ENCODE measurements around the gene STK11IP. TPM values are rescaled to one million over a fixed set of nuclear protein-coding genes. Genes with fewer than 3 reads are reported as not detected.

The STK11IP gene
- total and polyA plus RNA-seq, 2 of the 13 experiments (the other 11 are each of a cell fraction or from before 2014, with no cell fraction given): 12.8 to 24.0 TPM

GRCh38 chr2:219567791-219568361 is 29.8 kb upstream of the STK11IP start (continued):
- TF ChIP-seq EP300 (IDR thresholded peaks at IDR 0.05; ENCODE audit: low read depth in 2 of 2, low read length in 2 of 2) (no peak), EP300 (CRISPR knock-in tag; IDR thresholded peaks at IDR 0.05; ENCODE audit: borderline replicate concordance) (peak; percentile 13; the same call in 1 of the 2 replicates), MXD3 (CRISPR knock-in tag; IDR thresholded peaks at IDR 0.05) (peak; percentile 41; the same call in 1 of the 2 replicates), ELF3 (CRISPR knock-in tag; IDR thresholded peaks at IDR 0.05) (no peak), DRAP1 (CRISPR knock-in tag; IDR thresholded peaks at IDR 0.05) (no peak), ZNF142 (CRISPR knock-in tag; IDR thresholded peaks at IDR 0.05) (no peak), TBL1XR1 (IDR thresholded peaks at IDR 0.05; ENCODE audit: borderline replicate concordance, low read length, partially characterized antibody) (no peak), ZBTB14 (CRISPR knock-in tag; IDR thresholded peaks at IDR 0.05) (no peak), ZNF710 (CRISPR knock-in tag; IDR thresholded peaks at IDR 0.05; ENCODE audit: borderline replicate concordance) (no peak)

Data from HepG2 (cell line).